ENCODE results near the gene ERC1.

GRCh38 chr12:1531654-1532374, 540.8 kb downstream of the ERC1 start:
- TF ChIP-seq POLR2A (IDR thresholded peaks at IDR 0.05) (no peak), CTCF (IDR thresholded peaks at IDR 0.05) (no peak)

All from uterus (tissue), 2 donors.